Glomerular endothelial cell (primary cell): ENCODE data around the gene OR4M1. TPM values are rescaled to one million over a fixed set of nuclear protein-coding genes. Genes with fewer than 3 reads are reported as not detected.
"Not testable (repeated sequence)": the region's sequence is repeated elsewhere in the genome, so short reads cannot be mapped to it uniquely, and the experiment has no call there.

Experiments used
- DNase-seq: peaks from one replicate; pipeline ENCODE4 v3.0.0-alpha.2; 2011; ENCODE audit warnings: low read depth, low spot score; ENCODE audit errors: extremely low read depth
- total RNA-seq: library from RNA; depleted of rRNA; stranded (reverse); fragments of >200 nt; gene quantifications from 2 replicates; pipeline ENCODE4 v1.2.3, GENCODE V29; 2015

OR4M1 gene
- total RNA-seq, 1 donor from 2014 or later = not detected

DNA sequence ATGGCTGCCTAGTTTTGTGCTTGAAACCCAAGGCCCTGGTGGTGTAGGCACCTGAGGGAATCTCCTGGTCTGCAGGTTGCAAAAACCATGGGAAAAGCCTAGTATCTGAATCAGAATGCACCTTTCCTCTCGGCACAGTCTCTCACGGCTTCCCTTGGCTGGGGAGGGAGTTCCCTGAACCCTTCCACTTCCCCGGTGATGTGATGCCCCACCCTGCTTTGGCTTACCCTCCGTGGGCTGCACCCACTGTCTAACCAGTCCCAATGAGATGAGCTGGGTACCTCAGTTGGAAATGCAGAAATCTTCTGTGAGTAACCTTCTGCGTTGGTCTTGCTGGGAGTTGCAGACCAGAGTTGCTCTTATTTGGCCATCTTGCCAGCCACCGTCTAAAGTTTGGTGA is 47.7 kb downstream of the OR4M1 start:
- not testable (repeated sequence) for DNase-seq

DNA sequence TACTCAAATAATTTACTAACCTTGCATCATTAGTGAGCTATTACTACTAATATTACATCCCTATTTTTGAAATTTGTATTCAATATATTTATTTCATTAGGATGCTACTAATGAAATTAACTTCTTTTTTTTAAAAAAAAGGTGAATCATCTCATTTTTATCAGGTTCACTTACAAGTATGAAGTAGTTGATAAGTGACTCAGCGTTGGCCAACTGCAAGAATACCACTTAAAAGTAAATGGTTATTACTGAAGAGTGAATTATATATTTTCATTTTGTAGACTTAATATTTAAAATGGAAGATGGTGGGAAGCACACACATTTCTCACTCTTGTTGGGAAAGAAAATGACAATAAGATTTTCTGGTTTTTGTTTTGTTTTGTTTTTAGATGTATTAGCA is 49.9 kb downstream of the OR4M1 start:
- no peak for DNase-seq

- DNase-seq = no peak
Measured at GRCh38 chr14:19823765-19824164, 50.5 kb downstream of the OR4M1 start.

- not testable (repeated sequence) for DNase-seq
Measured at GRCh38 chr14:19827626-19828244, 54.4 kb downstream of the OR4M1 start.

DNA sequence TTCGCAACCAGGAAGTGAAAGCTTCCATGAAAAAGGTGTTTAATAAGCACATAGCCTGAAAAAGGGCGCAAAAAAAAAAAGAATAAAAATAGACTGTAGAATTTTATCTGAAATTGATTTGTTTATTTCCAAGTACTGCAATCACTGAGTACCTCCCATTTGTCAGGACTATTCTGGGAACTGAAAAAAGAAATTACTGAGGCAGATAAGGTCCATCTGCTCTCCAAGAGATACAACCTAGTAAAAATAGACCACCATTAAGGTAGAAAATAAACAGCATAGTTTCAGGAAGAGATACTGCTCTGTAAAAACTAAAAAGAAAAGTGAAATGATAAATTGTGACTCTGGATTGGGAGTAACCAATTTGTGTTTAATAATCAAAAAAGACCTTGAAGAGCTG is 55.0 kb downstream of the OR4M1 start:
- no peak for DNase-seq

Other genes with a start within 250 kb of the OR4M1 start
- gene OR11H2, start 59.6 kb upstream of the OR4M1 start, total RNA-seq = not detected in 2 replicates
- gene OR4Q3, start 29.9 kb upstream of the OR4M1 start, total RNA-seq = not detected in 2 replicates
- gene OR4N2, start 30.3 kb downstream of the OR4M1 start, total RNA-seq = not detected in 2 replicates
- not detected in 2 replicates for gene OR4K2, start 101.6 kb downstream of the OR4M1 start, total RNA-seq
- not detected in 2 replicates for gene OR4K5, start 147.1 kb downstream of the OR4M1 start, total RNA-seq
- not detected in 2 replicates for gene OR4K1, start 157.4 kb downstream of the OR4M1 start, total RNA-seq
- gene OR4K15, start 202.1 kb downstream of the OR4M1 start, total RNA-seq = not detected in 2 replicates
- gene OR4Q2, start 228.7 kb downstream of the OR4M1 start, total RNA-seq = not detected in 2 replicates
- not detected in 2 replicates for gene OR4K14, start 245.8 kb downstream of the OR4M1 start, total RNA-seq